Esophagus squamous epithelium (tissue), 4 donors: ENCODE measurements around the gene QRSL1.

Source experiments
- POLR2A ChIP-seq, 4 donors: fragments of 450-650 bp; IDR thresholded peaks; one replicate each; pipeline ENCODE4 v1.6.1; 2017; ENCODE audit warnings: antibody characterized with exemption in 4 of 4, mild to moderate bottlenecking in 4 of 4, moderate library complexity in 3 of 4
- TF ChIP-seq, protein P1 (sequence below), 6 experiments: fragments of 450-650 bp in 4 of 6; fragments of 200-600 bp in 2 of 6; sonication (generic) in 2 of 6; IDR thresholded peaks; one replicate each; pipeline ENCODE4 v1.5.1; 2016 to 2019; ENCODE audit warnings: antibody characterized with exemption in 6 of 6, mild to moderate bottlenecking in 4 of 6, moderate library complexity in 4 of 6

DNA sequence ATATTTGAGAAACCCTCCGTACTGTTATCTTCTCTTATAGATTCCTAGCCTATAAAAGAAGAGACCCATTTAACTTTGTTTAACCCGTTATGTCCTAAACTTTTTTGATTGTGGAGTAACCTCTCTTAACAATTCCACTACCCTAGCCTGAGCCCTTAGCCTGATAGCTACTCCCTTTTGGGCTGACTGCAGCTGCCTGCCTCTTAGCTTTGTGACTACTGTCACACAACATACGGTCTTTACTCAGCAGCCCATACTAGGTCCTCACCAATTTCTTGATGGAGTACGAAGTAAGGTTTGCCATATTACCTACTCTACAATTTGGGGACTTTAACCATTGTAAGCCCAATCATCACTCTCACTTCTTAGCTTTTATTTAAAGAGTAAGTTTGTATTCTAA is 72.7 kb downstream of the QRSL1 start:
- no peak for TF ChIP-seq POLR2A (IDR thresholded peaks at IDR 0.05)
- TF ChIP-seq, protein P1, sequence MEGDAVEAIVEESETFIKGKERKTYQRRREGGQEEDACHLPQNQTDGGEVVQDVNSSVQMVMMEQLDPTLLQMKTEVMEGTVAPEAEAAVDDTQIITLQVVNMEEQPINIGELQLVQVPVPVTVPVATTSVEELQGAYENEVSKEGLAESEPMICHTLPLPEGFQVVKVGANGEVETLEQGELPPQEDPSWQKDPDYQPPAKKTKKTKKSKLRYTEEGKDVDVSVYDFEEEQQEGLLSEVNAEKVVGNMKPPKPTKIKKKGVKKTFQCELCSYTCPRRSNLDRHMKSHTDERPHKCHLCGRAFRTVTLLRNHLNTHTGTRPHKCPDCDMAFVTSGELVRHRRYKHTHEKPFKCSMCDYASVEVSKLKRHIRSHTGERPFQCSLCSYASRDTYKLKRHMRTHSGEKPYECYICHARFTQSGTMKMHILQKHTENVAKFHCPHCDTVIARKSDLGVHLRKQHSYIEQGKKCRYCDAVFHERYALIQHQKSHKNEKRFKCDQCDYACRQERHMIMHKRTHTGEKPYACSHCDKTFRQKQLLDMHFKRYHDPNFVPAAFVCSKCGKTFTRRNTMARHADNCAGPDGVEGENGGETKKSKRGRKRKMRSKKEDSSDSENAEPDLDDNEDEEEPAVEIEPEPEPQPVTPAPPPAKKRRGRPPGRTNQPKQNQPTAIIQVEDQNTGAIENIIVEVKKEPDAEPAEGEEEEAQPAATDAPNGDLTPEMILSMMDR (IDR thresholded peaks at IDR 0.05) = no peak
